ENCODE data around the gene THAP12. TPM values are rescaled to one million over a fixed set of nuclear protein-coding genes. Genes with fewer than 3 reads are reported as not detected.

The THAP12 gene
- total and polyA plus RNA-seq, 2 of the 13 experiments (the other 11 are each of a cell fraction or from before 2014, with no cell fraction given): 18.8 to 51.3 TPM

GRCh38 chr11:76321820-76322524 is 59.0 kb downstream of the THAP12 start:
- in situ Hi-C loops (cut with HindIII; ENCODE audit: extremely low pct_ligation_motif_present, low pct_unique_long_range_greater_than_20kb): no loop called here
- FAIRE-seq (no peak), DNase-seq (ENCODE audit: low spot score) (no peak), ATAC-seq (no peak)
- CTCF ChIA-PET (ENCODE audit: low intra/inter-chr PET ratio, low total read pairs): no interaction called here
- H3K36me3 ChIP-seq (replicated peaks in 1 of 2; ENCODE audit: control insufficient read depth in 1 of 2, insufficient read depth in 2 of 2, low read length in 2 of 2): no peaks in the 10 kb centered on the region
- H3K4me2 ChIP-seq (ENCODE audit: low read depth, low read length): no peak overlapping the region
- no TSS peak for BruUV-seq (replicated peaks)
- H3K4me3 ChIP-seq (replicated peaks in 1 of 3; ENCODE audit: insufficient read depth in 1 of 3, low read depth in 2 of 3, low read length in 3 of 3): no peak overlapping the region
- H3K27ac ChIP-seq (ENCODE audit: extremely low read length, insufficient read depth, low read length): no peak overlapping the region
- POLR2A ChIA-PET: no interaction called here
- no peak for TF ChIP-seq NFE2L1 (CRISPR knock-in tag; IDR thresholded peaks at IDR 0.05; ENCODE audit: borderline replicate concordance)
- TF ChIP-seq KDM1A (CRISPR knock-in tag; IDR thresholded peaks at IDR 0.05): no peak
- no peak for TF ChIP-seq TRIM24 (CRISPR knock-in tag; IDR thresholded peaks at IDR 0.05)
- no peak for TF ChIP-seq ZNF253 (CRISPR knock-in tag; IDR thresholded peaks at IDR 0.05; ENCODE audit: borderline replicate concordance)
- H4K20me1 ChIP-seq (ENCODE audit: insufficient read depth, low read length): no peaks in the 10 kb centered on the region; the same call in 1 of the 2 replicates
- intact Hi-C loops (cut with micrococcal nuclease; ENCODE audit: unreplicated experiment): no loop called here
- H3K4me1 ChIP-seq (ENCODE audit: insufficient read depth, low read length): peaks cover 7% of the 10 kb centered on the region
- H3K9ac ChIP-seq (ENCODE audit: insufficient read depth, low read depth, low read length): no peak overlapping the region
- H2AFZ ChIP-seq (ENCODE audit: low read length): no peak overlapping the region
- 80% methylated on average over 52 of the region's 59 CpGs for WGBS (ENCODE audit: low lambda C conversion rate)
- H3K79me2 ChIP-seq (ENCODE audit: insufficient read depth, low read length): no peaks in the 10 kb centered on the region
- peaks cover 2 to 4% of the 10 kb centered on the region in 2 experiments; a peak in 2 of 5 replicates for H3K27me3 ChIP-seq (ENCODE audit: control insufficient read depth in 1 of 2, insufficient read depth in 2 of 2, low read length in 2 of 2)
- H3K9me3 ChIP-seq (ENCODE audit: low read length): no peaks in the 10 kb centered on the region

- intact Hi-C loops (cut with micrococcal nuclease; ENCODE audit: unreplicated experiment): no loop called here
- WGBS (ENCODE audit: low lambda C conversion rate): 33% methylated on average over 5 of the region's 8 CpGs
- in situ Hi-C loops (cut with HindIII; ENCODE audit: extremely low pct_ligation_motif_present, low pct_unique_long_range_greater_than_20kb): no loop called here
- H4K20me1 ChIP-seq (ENCODE audit: insufficient read depth, low read length): no peaks in the 10 kb centered on the region; the same call in 1 of the 2 replicates
- no peak overlapping the region for H3K27ac ChIP-seq (ENCODE audit: extremely low read length, insufficient read depth, low read length)
- H3K9me3 ChIP-seq (ENCODE audit: low read length): no peaks in the 10 kb centered on the region
- TF ChIP-seq HOXA7 (CRISPR knock-in tag; IDR thresholded peaks at IDR 0.05) (no peak), ZNF629 (CRISPR knock-in tag; conservative IDR thresholded peaks at IDR 0.05) (no peak), IRF1 (CRISPR knock-in tag; IDR thresholded peaks at IDR 0.05; ENCODE audit: low read depth) (no peak), ZNF530 (CRISPR knock-in tag; IDR thresholded peaks at IDR 0.05; ENCODE audit: low read depth) (no peak), ZNF569 (CRISPR knock-in tag; IDR thresholded peaks at IDR 0.05; ENCODE audit: borderline replicate concordance) (no peak), TFAP4 (IDR thresholded peaks at IDR 0.05; ENCODE audit: borderline replicate concordance, low read depth) (no peak), EEA1 (CRISPR knock-in tag; IDR thresholded peaks at IDR 0.05; ENCODE audit: borderline replicate concordance) (no peak), CBX2 (IDR thresholded peaks at IDR 0.05; ENCODE audit: low read depth, low read length) (no peak), CBX2 (CRISPR knock-in tag; IDR thresholded peaks at IDR 0.05; ENCODE audit: low read depth) (no peak)
- no TSS peak for BruUV-seq (replicated peaks)
- no peaks in the 10 kb centered on the region for H3K79me2 ChIP-seq (ENCODE audit: insufficient read depth, low read length)
- peaks cover 2 to 4% of the 10 kb centered on the region in 2 experiments; a peak in 2 of 5 replicates for H3K27me3 ChIP-seq (ENCODE audit: control insufficient read depth in 1 of 2, insufficient read depth in 2 of 2, low read length in 2 of 2)
- CTCF ChIA-PET (ENCODE audit: low intra/inter-chr PET ratio, low total read pairs): no interaction called here
- H2AFZ ChIP-seq (ENCODE audit: low read length): no peak overlapping the region
- DNase-seq (ENCODE audit: low spot score): no peak
- no peak overlapping the region for H3K4me2 ChIP-seq (ENCODE audit: low read depth, low read length)
- FAIRE-seq: no peak
- H3K9ac ChIP-seq (ENCODE audit: insufficient read depth, low read depth, low read length): no peak overlapping the region
- peaks cover 13% of the 10 kb centered on the region for H3K4me1 ChIP-seq (ENCODE audit: insufficient read depth, low read length)
- no peaks in the 10 kb centered on the region for H3K36me3 ChIP-seq (replicated peaks in 1 of 2; ENCODE audit: control insufficient read depth in 1 of 2, insufficient read depth in 2 of 2, low read length in 2 of 2)
- no peak overlapping the region for H3K4me3 ChIP-seq (replicated peaks in 1 of 3; ENCODE audit: insufficient read depth in 1 of 3, low read depth in 2 of 3, low read length in 3 of 3)
- POLR2A ChIA-PET: no interaction called here
- no peak for ATAC-seq
Measured at GRCh38 chr11:76321340-76321739, 59.6 kb downstream of the THAP12 start.

All from HepG2 (cell line).